Progenitor cell of endocrine pancreas (in vitro differentiated cells): ENCODE data around the gene GLI1. TPM values are rescaled to one million over a fixed set of nuclear protein-coding genes. Genes with fewer than 3 reads are reported as not detected.
A peak's percentile ranks its signal among the peaks of the same experiment; 100 is the strongest.

Source experiments
- DNase-seq: peaks from one replicate; pipeline ENCODE4 v3.0.0; 2021; ENCODE audit warnings: low spot score; ENCODE audit not compliant: unreplicated experiment
- H3K27ac Mint-ChIP-seq: 2 replicates; pipeline ENCODE4 v1.8.0; 2021; ENCODE audit warnings: mild to moderate bottlenecking, moderate library complexity, mixed read lengths
- H3K27me3 Mint-ChIP-seq: 2 replicates; pipeline ENCODE4 v1.8.0; 2021; ENCODE audit warnings: mixed read lengths
- H3K36me3 Mint-ChIP-seq: 2 replicates; pipeline ENCODE4 v1.8.0; 2022; ENCODE audit warnings: mixed read lengths; ENCODE audit not compliant: insufficient read depth
- H3K4me1 Mint-ChIP-seq: 2 replicates; pipeline ENCODE4 v1.8.0; 2021; ENCODE audit warnings: low read depth, mixed read lengths
- H3K4me3 Mint-ChIP-seq: 2 replicates; pipeline ENCODE4 v1.8.0; 2021; ENCODE audit warnings: low read depth, mild to moderate bottlenecking, moderate library complexity, mixed read lengths
- H3K9me3 Mint-ChIP-seq: 2 replicates; pipeline ENCODE4 v1.8.0; 2021; ENCODE audit warnings: low read depth, mixed read lengths
- CTCF ChIP-seq: fragments of 200-600 bp; sonication (generic); IDR thresholded peaks from one replicate; pipeline ENCODE4 v1.5.0; 2021; ENCODE audit warnings: antibody characterized with exemption, mild to moderate bottlenecking; ENCODE audit not compliant: unreplicated experiment
- total RNA-seq: library from RNA; stranded (reverse); gene quantifications from 2 replicates; pipeline ENCODE4 v1.2.1, GENCODE V29; 2021

GLI1 gene
- total RNA-seq, 1 donor from 2014 or later: 0.91 TPM

GRCh38 chr12:57455374-57456144 lies 4.0 kb upstream of the GLI1 start:
- no peak for TF ChIP-seq CTCF
- peaks cover 30% of the 10 kb centered on the region for H3K27me3 Mint-ChIP-seq
- no peak for DNase-seq
- H3K4me3 Mint-ChIP-seq: no peak overlapping the region
- H3K36me3 Mint-ChIP-seq: no peaks in the 10 kb centered on the region
- no peaks in the 10 kb centered on the region for H3K9me3 Mint-ChIP-seq
- no peak overlapping the region for H3K27ac Mint-ChIP-seq
- peaks cover 16% of the 10 kb centered on the region for H3K4me1 Mint-ChIP-seq

DNA sequence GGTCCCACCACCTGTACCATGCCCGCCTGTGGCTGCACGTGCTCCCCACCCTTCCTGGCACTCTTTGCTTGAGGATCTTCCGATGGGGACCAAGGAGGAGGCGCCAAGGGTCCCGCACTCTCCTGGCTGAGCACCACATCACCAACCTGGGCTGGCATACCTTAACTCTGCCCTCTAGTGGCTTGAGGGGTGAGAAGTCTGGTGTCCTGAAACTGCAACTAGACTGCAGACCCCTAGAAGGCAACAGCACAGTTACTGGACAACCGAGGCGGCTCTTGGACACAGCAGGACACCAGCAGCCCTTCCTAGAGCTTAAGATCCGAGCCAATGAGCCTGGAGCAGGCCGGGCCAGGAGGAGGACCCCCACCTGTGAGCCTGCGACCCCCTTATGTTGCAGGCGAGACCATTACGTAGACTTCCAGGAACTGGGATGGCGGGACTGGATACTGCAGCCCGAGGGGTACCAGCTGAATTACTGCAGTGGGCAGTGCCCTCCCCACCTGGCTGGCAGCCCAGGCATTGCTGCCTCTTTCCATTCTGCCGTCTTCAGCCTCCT lies 3.4 kb upstream of the GLI1 start:
- Mint-ChIP-seq H3K36me3 (no peaks in the 10 kb centered on the region), H3K27ac (no peak overlapping the region), H3K9me3 (no peaks in the 10 kb centered on the region), H3K27me3 (peaks cover 32% of the 10 kb centered on the region), H3K4me1 (peaks cover 15% of the 10 kb centered on the region), H3K4me3 (no peak overlapping the region)
- DNase-seq: peak; percentile 49
- TF ChIP-seq CTCF: peak; percentile 72

DNA sequence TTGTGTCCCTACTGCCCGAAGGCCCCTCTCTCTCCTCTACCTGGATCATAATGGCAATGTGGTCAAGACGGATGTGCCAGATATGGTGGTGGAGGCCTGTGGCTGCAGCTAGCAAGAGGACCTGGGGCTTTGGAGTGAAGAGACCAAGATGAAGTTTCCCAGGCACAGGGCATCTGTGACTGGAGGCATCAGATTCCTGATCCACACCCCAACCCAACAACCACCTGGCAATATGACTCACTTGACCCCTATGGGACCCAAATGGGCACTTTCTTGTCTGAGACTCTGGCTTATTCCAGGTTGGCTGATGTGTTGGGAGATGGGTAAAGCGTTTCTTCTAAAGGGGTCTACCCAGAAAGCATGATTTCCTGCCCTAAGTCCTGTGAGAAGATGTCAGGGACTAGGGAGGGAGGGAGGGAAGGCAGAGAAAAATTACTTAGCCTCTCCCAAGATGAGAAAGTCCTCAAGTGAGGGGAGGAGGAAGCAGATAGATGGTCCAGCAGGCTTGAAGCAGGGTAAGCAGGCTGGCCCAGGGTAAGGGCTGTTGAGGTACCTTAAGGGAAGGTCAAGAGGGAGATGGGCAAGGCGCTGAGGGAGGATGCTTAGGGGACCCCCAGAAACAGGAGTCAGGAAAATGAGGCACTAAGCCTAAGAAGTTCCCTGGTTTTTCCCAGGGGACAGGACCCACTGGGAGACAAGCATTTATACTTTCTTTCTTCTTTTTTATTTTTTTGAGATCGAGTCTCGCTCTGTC lies 2.7 kb upstream of the GLI1 start:
- Mint-ChIP-seq H3K36me3 (no peaks in the 10 kb centered on the region), H3K9me3 (no peaks in the 10 kb centered on the region), H3K27ac (peak overlapping the region; percentile 69), H3K4me3 (no peak overlapping the region), H3K27me3 (peaks cover 37% of the 10 kb centered on the region), H3K4me1 (peaks cover 17% of the 10 kb centered on the region)
- no peak for DNase-seq
- TF ChIP-seq CTCF: no peak

DNA sequence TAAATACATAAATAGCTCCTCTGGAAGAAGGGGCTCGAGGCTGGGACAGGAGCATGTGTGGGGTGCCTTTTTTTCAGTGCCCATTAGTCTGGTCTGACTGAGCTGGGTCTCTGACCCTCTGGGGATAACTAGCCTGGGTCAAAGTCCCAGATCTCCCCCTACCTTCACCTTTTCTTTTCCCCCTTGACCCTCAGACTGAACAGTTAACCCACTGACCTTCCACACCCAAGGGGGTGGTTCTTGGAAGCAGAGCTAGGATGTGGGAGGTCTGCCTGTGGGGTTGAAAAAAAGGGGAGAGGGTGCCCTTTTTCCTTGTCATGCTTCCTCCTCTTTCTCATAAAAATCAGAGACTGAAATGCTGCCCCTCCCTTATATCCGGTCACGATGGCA lies 925 bp upstream of the GLI1 start:
- H3K9me3 Mint-ChIP-seq: no peaks in the 10 kb centered on the region
- TF ChIP-seq CTCF: no peak
- peak overlapping the region; percentile 90 for H3K4me3 Mint-ChIP-seq
- peaks cover 19% of the 10 kb centered on the region for H3K4me1 Mint-ChIP-seq
- peak overlapping the region; percentile 87 for H3K27ac Mint-ChIP-seq
- H3K27me3 Mint-ChIP-seq: peaks cover 52% of the 10 kb centered on the region
- no peaks in the 10 kb centered on the region for H3K36me3 Mint-ChIP-seq
- DNase-seq: no peak

- Mint-ChIP-seq H3K9me3 (no peaks in the 10 kb centered on the region), H3K4me1 (peaks cover 19% of the 10 kb centered on the region), H3K27ac (peak overlapping the region; percentile 87), H3K27me3 (peaks cover 57% of the 10 kb centered on the region), H3K4me3 (peak overlapping the region; percentile 90), H3K36me3 (no peaks in the 10 kb centered on the region)
- peak; percentile 91 for DNase-seq
- peak; percentile 81 for TF ChIP-seq CTCF
Observed at GRCh38 chr12:57459055-57459749, 383 bp upstream of the GLI1 start.
